HG03097 (cell line): Measurements from ENCODE around the gene HLA-DOA.

Source experiments
- ATAC-seq: cut with Tn5 transposase; IDR thresholded peaks from one replicate; pipeline ENCODE4 v1.9.1; 2021; ENCODE audit not compliant: unreplicated experiment, low FRiP score

The HLA-DOA gene

DNA sequence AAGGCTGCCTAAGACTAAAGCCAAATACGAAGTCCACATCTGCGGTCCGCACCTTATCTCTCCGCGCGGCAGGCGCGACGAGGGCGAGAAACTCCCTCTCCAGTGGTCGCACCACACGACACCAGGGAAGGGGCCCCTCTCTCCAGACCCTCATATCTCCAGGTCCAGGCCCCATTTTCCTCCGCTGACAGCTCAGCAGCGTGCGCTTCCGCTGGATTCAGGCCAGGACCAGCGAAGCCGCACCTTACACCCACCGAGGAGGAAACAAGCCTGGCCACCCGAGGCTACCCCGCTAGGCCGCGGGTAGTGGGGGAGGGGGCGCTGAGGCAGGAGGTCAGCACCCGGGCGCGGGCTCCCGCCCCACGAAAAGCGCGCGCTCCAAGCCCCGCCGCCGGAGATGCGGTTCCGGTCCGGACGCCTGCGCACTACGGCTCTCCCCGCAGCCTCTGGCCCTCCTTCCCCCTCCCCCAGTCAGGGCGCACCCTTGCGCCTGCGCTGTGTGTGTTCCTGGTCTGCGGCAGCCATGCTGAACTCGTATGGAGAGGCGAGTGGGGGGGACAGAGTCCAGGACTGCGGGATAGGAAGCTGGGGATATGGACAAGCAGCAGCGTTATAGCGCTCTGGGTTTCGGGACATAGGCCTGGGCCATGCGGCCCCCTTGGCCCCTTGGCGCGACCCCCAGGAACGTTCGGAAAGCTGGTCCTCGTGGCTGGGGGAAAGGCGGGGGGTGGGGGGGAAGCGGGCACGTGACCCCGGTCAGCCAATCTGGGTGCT lies 41.1 kb downstream of the HLA-DOA start, which contains the start of gene BRD2:
TSS of gene BRD2 (plus strand) at position 502 of the 774 bp plus-strand sequence. CDS start 4,305 bp downstream, outside the sequence.
- peak; percentile 31 for ATAC-seq

DNA sequence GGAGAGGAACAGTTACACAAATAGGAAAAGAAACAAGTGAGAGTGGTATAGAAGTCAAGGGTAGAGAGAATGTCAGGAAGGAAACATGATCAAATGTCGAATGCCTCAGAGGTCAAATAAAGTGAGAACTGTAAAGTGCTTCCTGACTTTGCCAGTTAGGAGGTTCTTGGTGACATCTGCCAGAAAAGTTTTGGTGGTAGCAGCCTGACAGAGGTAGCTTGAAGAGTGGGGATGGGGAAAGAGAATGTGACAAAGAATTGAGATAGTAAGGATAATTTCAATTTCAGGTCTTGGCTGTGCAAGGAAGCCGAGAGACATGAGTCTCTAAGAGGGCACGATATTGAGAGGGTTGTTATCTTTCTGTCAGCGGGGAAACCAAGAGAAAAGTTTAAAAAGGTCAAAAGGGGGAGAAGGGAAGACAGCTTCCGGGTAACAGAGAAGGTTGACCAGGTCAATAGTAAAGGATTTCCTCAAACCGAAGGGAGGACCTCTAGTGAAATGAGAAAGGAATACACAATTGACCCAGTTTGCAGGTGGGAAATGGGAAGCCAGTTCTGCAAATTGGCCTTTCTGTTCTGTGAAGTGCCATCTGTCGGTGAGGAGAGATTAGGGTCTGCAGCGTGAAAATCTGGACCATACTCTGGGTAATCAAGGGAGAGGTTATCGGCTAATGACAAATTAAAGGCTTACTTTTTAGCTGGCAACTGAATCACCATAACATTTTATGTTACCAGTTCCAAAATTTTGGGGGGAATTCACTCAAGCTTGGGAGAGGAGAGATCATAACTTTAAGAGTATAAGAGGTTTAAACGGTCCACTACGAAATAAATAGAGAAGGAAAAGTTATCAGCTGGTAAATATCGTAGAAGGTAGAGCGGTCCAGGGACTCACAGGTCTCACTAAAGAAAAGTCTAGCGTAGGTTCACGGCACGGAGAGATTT lies 42.0 kb downstream of the HLA-DOA start:
- ATAC-seq: no peak

DNA sequence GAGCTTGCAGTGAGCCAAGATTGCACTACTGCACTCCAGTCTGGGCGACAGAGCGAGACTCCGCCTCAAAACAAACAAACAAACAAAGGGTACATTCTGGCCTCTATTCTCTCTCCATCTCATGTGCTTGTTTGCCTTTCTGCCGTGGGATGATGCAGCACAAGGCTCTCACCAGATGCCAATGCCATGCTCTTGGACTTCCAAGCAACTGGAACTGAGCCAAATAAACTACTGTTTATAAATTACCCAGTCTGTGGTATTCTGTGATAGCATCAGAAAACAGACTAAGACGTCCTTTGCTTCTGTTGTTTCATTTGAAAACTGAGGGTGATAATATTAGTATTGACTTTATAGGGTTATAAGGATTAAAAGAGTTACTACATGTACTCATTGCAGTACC lies 44.6 kb downstream of the HLA-DOA start:
- no peak for ATAC-seq

DNA sequence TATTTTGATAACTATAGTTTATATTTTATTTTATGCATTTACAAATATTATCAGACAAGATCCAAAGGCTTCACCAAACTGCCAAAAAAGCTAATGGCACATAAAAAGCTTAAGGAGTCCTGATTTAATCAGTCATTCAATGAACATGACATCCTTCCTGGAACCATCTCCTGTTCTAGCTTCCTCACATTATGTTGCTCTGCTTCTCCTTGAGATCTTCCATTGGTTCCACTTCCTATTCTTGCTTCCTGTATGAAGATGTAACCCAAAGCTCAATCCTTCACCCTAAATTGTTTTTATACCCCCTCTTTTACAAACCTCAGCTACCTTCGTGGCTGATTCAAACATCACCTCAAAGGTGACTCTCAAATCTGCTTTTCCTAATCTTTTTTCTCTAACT lies 45.5 kb downstream of the HLA-DOA start:
- ATAC-seq: no peak

DNA sequence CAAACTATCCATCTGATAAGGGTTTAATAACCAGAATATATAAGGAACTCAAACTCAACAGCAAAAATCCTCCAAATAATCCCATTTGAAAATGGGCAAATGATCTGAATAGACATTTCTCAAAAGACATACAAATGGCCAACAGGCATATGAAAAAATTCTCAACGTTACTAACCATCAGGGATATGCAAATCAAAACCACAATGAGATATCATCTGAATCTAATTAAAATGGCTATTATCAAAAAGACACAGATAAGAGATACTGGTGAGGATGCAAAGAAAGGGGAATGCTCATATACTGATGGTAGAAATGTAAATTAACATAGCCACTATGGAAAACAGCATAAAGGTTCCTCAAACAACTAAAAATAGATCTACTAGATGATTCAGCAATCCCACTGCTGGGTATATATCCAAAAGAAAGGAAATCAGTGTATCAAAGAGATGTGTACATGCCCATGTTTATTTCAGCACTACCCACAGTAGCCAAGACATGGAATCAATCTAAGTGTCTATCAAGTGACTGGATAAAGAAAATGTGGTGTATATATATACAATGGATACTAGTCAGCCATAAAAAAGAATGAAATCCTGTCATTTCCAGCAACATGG lies 47.1 kb downstream of the HLA-DOA start:
- no peak for ATAC-seq

DNA sequence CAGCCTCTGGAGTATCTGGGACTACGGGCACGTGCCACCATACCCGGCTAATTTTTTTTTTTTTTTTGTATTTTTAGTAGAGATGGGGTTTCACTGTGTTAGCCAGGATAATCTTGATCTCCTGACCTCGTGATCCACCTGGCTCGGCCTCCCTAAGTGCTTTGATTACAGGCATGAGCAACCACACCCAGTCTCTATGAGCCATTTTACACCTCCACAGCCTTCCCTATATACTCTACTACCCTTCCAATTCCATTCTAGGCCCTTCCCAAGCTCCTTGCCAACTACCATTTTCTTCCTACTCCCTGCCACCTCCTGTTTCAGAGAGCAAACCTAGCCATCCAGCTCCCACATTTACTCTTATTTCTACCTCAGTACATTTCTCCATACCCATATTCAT lies 48.8 kb downstream of the HLA-DOA start:
- no peak for ATAC-seq

DNA sequence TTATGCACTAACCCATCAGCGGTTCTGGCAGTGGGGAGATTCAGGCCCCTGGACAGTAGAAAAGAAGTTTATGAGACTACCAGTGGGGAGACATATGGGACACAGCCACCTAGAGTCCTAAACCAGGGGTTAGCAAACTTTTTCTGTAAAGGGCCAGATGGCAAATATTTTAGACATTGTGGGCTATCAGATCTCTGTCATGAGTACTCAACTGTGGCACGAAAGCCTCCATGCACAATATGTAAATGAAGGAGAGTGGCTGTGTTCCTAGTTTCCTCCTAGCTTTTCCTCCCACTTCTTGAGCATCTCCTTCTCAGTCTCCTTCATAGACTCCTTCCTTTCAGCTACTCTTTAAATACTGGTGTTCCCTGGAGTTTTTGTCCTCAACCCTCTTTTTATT lies 53.2 kb downstream of the HLA-DOA start:
- no peak for ATAC-seq

DNA sequence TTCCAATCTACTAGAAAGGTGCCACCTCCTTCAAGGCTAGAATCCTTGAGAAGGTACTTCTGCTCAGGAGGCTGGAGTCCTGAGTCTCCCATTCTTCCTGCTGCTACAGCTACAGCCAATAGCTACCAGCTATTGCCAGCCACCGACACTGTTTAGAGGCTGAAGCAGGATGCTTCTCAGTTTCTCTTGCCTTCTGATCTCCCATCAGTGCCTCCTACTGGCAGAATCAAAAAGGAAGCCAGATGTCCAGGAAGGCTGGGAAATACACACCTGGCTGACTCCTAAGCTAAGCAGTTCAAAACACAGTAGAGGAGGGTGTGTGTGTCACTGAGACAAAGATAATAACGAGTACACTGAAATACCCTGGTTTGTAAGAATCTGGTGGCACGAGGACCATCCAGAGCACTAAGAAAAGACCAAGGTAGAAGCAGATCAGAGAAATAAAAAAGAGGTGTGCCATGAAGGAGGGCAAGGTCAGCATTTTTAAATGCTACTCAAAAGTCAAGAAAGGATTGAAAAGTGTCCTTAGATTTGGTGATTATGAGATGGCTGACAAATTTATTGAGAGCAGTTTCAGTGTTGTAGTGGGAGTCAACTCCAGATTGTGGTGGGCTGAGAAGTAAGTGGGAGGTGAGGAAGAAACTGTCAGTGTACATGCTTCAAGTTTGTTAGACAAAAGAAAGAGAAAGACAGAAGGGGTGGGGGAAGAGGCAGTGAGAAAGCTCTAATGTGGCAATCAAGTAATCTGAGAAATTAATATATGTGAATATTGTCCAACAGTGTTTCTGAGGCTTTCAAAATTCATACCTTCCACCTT lies 54.2 kb downstream of the HLA-DOA start:
- no peak for ATAC-seq

DNA sequence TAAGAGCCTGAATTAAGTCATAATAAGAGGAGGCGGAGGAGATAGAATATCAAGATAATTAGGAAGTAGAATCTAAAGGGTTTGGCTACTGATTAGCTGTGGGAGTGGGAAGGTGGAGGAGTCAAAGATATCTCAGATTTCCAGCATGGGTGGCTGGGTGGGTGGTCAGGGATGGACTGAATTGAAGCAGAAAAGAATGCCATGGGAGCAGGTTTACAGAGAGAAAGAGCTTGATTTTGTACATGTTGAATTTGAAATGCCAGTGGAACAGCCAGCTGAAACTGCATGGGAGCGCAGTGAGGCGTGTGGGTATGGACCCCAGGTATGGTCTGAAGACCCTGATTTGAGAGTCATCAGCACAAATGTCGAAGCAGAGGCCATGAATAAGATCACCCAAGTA lies 55.1 kb downstream of the HLA-DOA start:
- no peak for ATAC-seq
